GM12878 (cell line): ENCODE results near the gene CCSER1. TPM values are rescaled to one million over a fixed set of nuclear protein-coding genes. Genes with fewer than 3 reads are reported as not detected.

Source experiments
- ATAC-seq: fragments of 200-7000 bp; cut with Tn5 transposase; 3 replicates; pipeline ENCODE4 v1.9.1; 2020; ENCODE audit warnings: mild to moderate bottlenecking, moderate library complexity
- BruUV-seq: library from RNA; stranded (reverse); fragments of 400-500 nt; replicated peaks from 2 replicates; lab custom pipeline; 2021; lab: Mats Ljungman, UMichigan
- CTCF ChIA-PET: fragments of 300-600 bp; sonication (Branson Sonifier 250); formaldehyde crosslinking; extraction: SDS; loops from one replicate; lab custom pipeline; 2021; ENCODE audit warnings: inconsistent platforms; lab: Yijun Ruan, JAX
- POLR2A ChIA-PET: fragments of 350-600 bp; formaldehyde crosslinking; extraction: SDS; loops from one replicate; lab custom pipeline; 2021; ENCODE audit warnings: inconsistent platforms; lab: Charles Lee
- RAD21 ChIA-PET: fragments of 300-600 bp; sonication (Branson Sonifier 250); formaldehyde crosslinking; loops from one replicate; lab custom pipeline; 2023; ENCODE audit warnings: antibody characterized with exemption; ENCODE audit not compliant: unreplicated experiment; lab: Charles Lee
- SMC1A ChIA-PET: fragments of 300-600 bp; sonication (Branson Sonifier 250); formaldehyde crosslinking; loops from one replicate; lab custom pipeline; 2023; ENCODE audit not compliant: unreplicated experiment, uncharacterized antibody; lab: Charles Lee
- DNase-seq: peaks from one replicate; pipeline ENCODE4 v3.0.0-alpha.2; 2011; ENCODE audit warnings: low read depth, low spot score
- FAIRE-seq: peaks from 3 replicates; lab custom pipeline; 2011; peaks lifted over from hg19 to GRCh38; lab: Jason Lieb, UNC
- H2AFZ ChIP-seq: 2 replicates; pipeline ENCODE4 v1.6.0; 2011; ENCODE audit warnings: low read depth, low read length, control low read depth; ENCODE audit not compliant: control insufficient read depth
- H3K27ac ChIP-seq: 2 replicates; pipeline ENCODE4 v1.5.1; 2011; ENCODE audit warnings: control low read depth; ENCODE audit not compliant: control insufficient read depth, insufficient read depth
- H3K27me3 ChIP-seq, 2 experiments: replicated peaks in 1 of 2; 2 replicates each; pipeline versions ENCODE4 v1.6.0 to v1.6.1; 2011; ENCODE audit warnings: low read length in 1 of 2; ENCODE audit not compliant: control insufficient read depth in 2 of 2, insufficient read depth in 2 of 2
- H3K36me3 ChIP-seq, 2 experiments: 2 replicates each; pipeline ENCODE4 v1.5.1; 2011; ENCODE audit warnings: low read length in 1 of 2; ENCODE audit not compliant: control insufficient read depth in 2 of 2, insufficient read depth in 2 of 2
- H3K4me1 ChIP-seq: 2 replicates; pipeline ENCODE4 v1.6.1; 2011; ENCODE audit warnings: mild to moderate bottlenecking, low read length, moderate library complexity, mixed read lengths; ENCODE audit not compliant: control insufficient read depth, insufficient read depth
- H3K4me2 ChIP-seq: 2 replicates; pipeline ENCODE4 v1.6.0; 2011; ENCODE audit warnings: control low read depth; ENCODE audit not compliant: control insufficient read depth, insufficient read depth
- H3K4me3 ChIP-seq: fragments of 200-600 bp; sonication (generic); 2 replicates; pipeline ENCODE4 v1.5.1; 2016
- H3K79me2 ChIP-seq: 2 replicates; pipeline ENCODE4 v1.6.0; 2011; ENCODE audit warnings: low read length; ENCODE audit not compliant: control insufficient read depth, insufficient read depth
- H3K9ac ChIP-seq: 2 replicates; pipeline ENCODE4 v1.8.0; 2011; ENCODE audit warnings: low read length, control low read depth, mixed read lengths; ENCODE audit not compliant: control insufficient read depth, insufficient read depth
- H3K9me3 ChIP-seq: replicated peaks from 3 replicates; pipeline ENCODE4 v1.5.1; 2011; ENCODE audit warnings: mild to moderate bottlenecking, low read length; ENCODE audit not compliant: control insufficient read depth, insufficient read depth
- H4K20me1 ChIP-seq: 2 replicates; pipeline ENCODE4 v1.6.0; 2011; ENCODE audit not compliant: control insufficient read depth, insufficient read depth
- BMI1 ChIP-seq: fragments of 450-650 bp; IDR thresholded peaks from 2 replicates; pipeline ENCODE4 v1.6.1; 2016; ENCODE audit warnings: mild to moderate bottlenecking, moderate library complexity, borderline replicate concordance
- HCFC1 ChIP-seq: fragments of 150-350 bp; IDR thresholded peaks from 2 replicates; pipeline ENCODE4 v1.6.1; 2014; ENCODE audit warnings: low read length
- IRF3 ChIP-seq: fragments of 450-650 bp; IDR thresholded peaks from 2 replicates; pipeline ENCODE4 v1.6.1; 2014; ENCODE audit warnings: mild to moderate bottlenecking
- JUND ChIP-seq: IDR thresholded peaks from 2 replicates; pipeline ENCODE4 v1.6.1; 2012; ENCODE audit warnings: low read depth, mild to moderate bottlenecking, low read length, improper control_type of control experiment, moderate library complexity
- MEF2A ChIP-seq: IDR thresholded peaks from 2 replicates; pipeline ENCODE4 v1.6.1; 2011; ENCODE audit warnings: low read depth, mild to moderate bottlenecking, low read length, moderate library complexity; ENCODE audit not compliant: insufficient read depth
- TAF1 ChIP-seq: IDR thresholded peaks from 2 replicates; pipeline ENCODE4 v1.6.1; 2011; ENCODE audit warnings: mild to moderate bottlenecking, low read depth, low read length, borderline replicate concordance
- in situ Hi-C: fragments of 300-500 bp; cut with MboI; formaldehyde crosslinking; loops from 9 replicates; pipeline ENCODE4 v1.14.3; 2018; ENCODE audit warnings: mixed read lengths
- intact Hi-C: fragments of 100-400 bp; cut with micrococcal nuclease; formaldehyde crosslinking; loops from one replicate; pipeline ENCODE4 v1.14.2; 2022; ENCODE audit not compliant: unreplicated experiment
- polyA plus RNA-seq, 11 experiments: library from polyadenylated mRNA; depleted of rRNA in 4 of 11; unstranded in 6 of 11; stranded (reverse) in 5 of 11; fragments of >200 nt; fragmentation: Nextera tagmentation in 4 of 11; fragmentation: Illumina TruSeq in 1 of 11; extraction: Ambion mirVana in 4 of 11; extraction: Trizol in 1 of 11; gene quantifications; 1 replicate in 1 of 11; 2 replicates in 10 of 11; pipeline versions ENCODE4 v1.2.1 to v1.2.3, GENCODE V29; 2011 to 2016; ENCODE audit warnings: inconsistent platforms in 2 of 11, missing spikeins in 2 of 11, low read depth in 1 of 11
- total RNA-seq, 4 experiments: library from RNA; depleted of rRNA in 3 of 4; stranded (reverse); fragments of >200 nt in 3 of 4; fragmentation: Illumina TruSeq in 1 of 4; extraction: Trizol in 1 of 4; gene quantifications; 2 replicates each; pipeline versions ENCODE4 v1.2.1 to v1.2.3, GENCODE V29; 2013 to 2021
- TF ChIP-seq, protein P1 (sequence below): fragments of 450-650 bp; IDR thresholded peaks from 2 replicates; pipeline ENCODE4 v1.6.1; 2016; ENCODE audit warnings: mild to moderate bottlenecking, moderate library complexity, borderline replicate concordance

CCSER1 gene
- total and polyA plus RNA-seq, 10 of the 15 experiments (the other 5 are each of a cell fraction or from before 2014, with no cell fraction given), result 0.22 to 2.7 (median 1.0) TPM

DNA sequence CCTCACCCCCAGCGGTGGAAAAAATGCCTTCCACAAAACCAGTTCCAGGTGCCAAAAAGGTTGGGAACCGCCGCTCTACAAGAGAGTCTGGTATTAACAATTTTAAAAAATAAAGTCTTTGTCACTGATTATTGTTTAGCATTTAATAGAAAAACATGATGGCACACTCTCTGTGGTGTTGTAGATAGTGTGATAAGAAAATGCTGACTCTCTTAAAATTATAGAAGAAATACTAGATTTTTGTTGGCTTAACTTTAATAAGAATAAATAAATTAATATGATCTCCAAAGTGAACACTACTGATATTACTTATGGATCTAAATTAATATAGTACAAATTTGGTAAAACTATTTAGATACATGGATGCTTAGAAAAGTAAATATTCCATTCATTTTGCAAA lies 943.5 kb downstream of the CCSER1 start (continued):
- no peak for TF ChIP-seq BMI1
- TF ChIP-seq, protein P1, sequence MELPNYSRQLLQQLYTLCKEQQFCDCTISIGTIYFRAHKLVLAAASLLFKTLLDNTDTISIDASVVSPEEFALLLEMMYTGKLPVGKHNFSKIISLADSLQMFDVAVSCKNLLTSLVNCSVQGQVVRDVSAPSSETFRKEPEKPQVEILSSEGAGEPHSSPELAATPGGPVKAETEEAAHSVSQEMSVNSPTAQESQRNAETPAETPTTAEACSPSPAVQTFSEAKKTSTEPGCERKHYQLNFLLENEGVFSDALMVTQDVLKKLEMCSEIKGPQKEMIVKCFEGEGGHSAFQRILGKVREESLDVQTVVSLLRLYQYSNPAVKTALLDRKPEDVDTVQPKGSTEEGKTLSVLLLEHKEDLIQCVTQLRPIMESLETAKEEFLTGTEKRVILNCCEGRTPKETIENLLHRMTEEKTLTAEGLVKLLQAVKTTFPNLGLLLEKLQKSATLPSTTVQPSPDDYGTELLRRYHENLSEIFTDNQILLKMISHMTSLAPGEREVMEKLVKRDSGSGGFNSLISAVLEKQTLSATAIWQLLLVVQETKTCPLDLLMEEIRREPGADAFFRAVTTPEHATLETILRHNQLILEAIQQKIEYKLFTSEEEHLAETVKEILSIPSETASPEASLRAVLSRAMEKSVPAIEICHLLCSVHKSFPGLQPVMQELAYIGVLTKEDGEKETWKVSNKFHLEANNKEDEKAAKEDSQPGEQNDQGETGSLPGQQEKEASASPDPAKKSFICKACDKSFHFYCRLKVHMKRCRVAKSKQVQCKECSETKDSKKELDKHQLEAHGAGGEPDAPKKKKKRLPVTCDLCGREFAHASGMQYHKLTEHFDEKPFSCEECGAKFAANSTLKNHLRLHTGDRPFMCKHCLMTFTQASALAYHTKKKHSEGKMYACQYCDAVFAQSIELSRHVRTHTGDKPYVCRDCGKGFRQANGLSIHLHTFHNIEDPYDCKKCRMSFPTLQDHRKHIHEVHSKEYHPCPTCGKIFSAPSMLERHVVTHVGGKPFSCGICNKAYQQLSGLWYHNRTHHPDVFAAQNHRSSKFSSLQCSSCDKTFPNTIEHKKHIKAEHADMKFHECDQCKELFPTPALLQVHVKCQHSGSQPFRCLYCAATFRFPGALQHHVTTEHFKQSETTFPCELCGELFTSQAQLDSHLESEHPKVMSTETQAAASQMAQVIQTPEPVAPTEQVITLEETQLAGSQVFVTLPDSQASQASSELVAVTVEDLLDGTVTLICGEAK, result no peak
- no peak for TF ChIP-seq HCFC1

- SMC1A ChIA-PET, result interaction anchor here (1.2 kb wide), 1 partner anchor 287 kb away, joined by 3 read pairs; no protein-coding TSS in a partner anchor
- no TSS peak for BruUV-seq
- TF ChIP-seq MEF2A, result no peak
- no peak for TF ChIP-seq IRF3
- no peak for TF ChIP-seq JUND
- no peak for TF ChIP-seq TAF1
Measured at GRCh38 chr4:91076147-91076546, 949.0 kb downstream of the CCSER1 start.

More at GRCh38 chr4:91076147-91076546, 949.0 kb downstream of the CCSER1 start:
- FAIRE-seq, result no peak
- intact Hi-C loops (no loop called here), in situ Hi-C loops (no loop called here)
- H3K27ac ChIP-seq, result no peak overlapping the region
- H3K4me2 ChIP-seq, result no peak overlapping the region
- no peak overlapping the region for H3K4me3 ChIP-seq
- H3K4me1 ChIP-seq, result no peaks in the 10 kb centered on the region
- no peak overlapping the region for H3K9ac ChIP-seq
- ChIA-PET POLR2A (no interaction called here), RAD21 (no interaction called here), CTCF (interaction anchor here (0.6 kb wide), 1 partner anchor 723 kb away, joined by 3 read pairs; no protein-coding TSS in a partner anchor)
- no peaks in the 10 kb centered on the region for H3K79me2 ChIP-seq
- no peak for ATAC-seq
- no peaks in the 10 kb centered on the region for H4K20me1 ChIP-seq
- H3K9me3 ChIP-seq, result no peaks in the 10 kb centered on the region
- H2AFZ ChIP-seq, result no peak overlapping the region
- no peaks in the 10 kb centered on the region for H3K27me3 ChIP-seq
- no peaks in the 10 kb centered on the region for H3K36me3 ChIP-seq
- no peak for DNase-seq
